Stimulated activated effector memory CD8-positive, alpha-beta T cell treated with anti-CD3 and anti-CD28 coated beads, Interleukin-12 subunit alpha, Interleukin-12 subunit beta, amount 100 ng/mL, for 72 hours (primary cell): Measurements from ENCODE around the gene SMCO1.
"Not testable (repeated sequence)": the region's sequence is repeated elsewhere in the genome, so short reads cannot be mapped to it uniquely, and the experiment has no call there.

Experiments
- ATAC-seq: fragments of 150-1000 bp; cut with Tn5 transposase; 2 replicates; pipeline ENCODE4 v1.10.0; 2021
- DNase-seq, 2 donors: peaks; one replicate each; pipeline ENCODE4 v3.0.0; 2021 to 2022; ENCODE audit warnings: low spot score in 2 of 2
- H3K27ac Mint-ChIP-seq: one replicate; pipeline ENCODE4 v1.8.0; 2022; ENCODE audit warnings: mild to moderate bottlenecking, mixed read lengths
- H3K36me3 Mint-ChIP-seq: one replicate; pipeline ENCODE4 v1.8.0; 2022; ENCODE audit warnings: mild to moderate bottlenecking, mixed read lengths
- H3K4me1 Mint-ChIP-seq: one replicate; pipeline ENCODE4 v1.8.0; 2022; ENCODE audit warnings: mixed read lengths
- H3K4me3 Mint-ChIP-seq: one replicate; pipeline ENCODE4 v1.8.0; 2022; ENCODE audit warnings: mild to moderate bottlenecking, mixed read lengths
- H3K9me3 Mint-ChIP-seq: one replicate; pipeline ENCODE4 v1.8.0; 2022; ENCODE audit warnings: mixed read lengths

Gene SMCO1

DNA sequence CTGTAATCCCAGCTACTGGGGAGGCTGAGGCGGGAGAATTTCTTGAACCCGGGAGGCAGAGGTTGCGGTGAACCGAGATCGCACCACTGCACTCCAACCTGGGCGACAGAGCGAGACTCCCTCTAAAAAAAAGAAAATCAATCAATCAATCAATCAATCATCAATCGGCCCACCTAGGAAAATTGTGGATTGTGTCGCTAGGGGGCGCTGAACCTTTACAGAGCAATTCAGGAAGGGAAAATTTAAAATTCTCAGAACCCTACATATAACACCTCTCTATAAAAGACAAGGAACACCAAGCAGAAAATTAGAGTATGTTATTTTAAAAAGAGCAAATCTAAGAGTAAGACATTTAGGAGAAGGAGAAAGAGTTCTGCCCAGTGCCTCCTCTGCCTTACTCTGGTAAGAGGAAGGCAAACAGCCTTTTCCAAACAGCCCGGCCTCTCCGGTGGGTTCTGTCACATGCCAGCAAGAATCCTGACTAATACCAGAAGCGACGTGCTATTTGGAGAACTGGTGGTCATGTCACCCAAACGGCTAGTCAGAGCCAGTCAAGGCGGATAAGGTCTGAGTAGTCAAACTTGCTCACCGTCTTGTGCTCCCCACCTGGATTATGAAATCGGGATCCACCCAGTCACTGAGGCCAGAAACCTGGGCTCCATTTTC lies 22.3 kb upstream of the SMCO1 start:
- H3K27ac Mint-ChIP-seq = no peak overlapping the region
- no peaks in the 10 kb centered on the region for H3K4me1 Mint-ChIP-seq
- DNase-seq (peak; percentile 55 to 78), ATAC-seq (no peak)
- no peaks in the 10 kb centered on the region for H3K36me3 Mint-ChIP-seq
- no peak overlapping the region for H3K4me3 Mint-ChIP-seq
- H3K9me3 Mint-ChIP-seq = no peaks in the 10 kb centered on the region

DNA sequence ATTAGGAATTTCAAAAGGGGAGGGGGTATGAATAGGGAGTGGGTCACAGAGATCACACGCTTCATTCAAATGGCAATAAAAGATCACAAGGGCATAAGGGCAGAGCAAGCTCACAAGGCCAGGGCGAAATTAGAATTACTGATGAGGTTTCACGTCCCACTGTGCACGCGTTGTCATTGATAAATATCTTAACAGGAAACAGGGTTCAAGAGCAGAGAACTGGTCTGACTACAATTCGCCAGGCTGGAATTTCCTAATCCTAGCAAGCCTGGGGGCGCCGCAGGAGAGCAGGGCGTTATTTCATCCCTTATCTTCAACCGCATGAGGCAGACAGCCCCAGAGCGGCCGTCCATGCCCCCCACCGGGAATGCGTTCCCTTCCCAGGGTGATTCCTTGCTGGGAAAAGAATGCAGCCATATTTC lies 18.1 kb upstream of the SMCO1 start:
- Mint-ChIP-seq H3K27ac (no peak overlapping the region), H3K36me3 (no peaks in the 10 kb centered on the region), H3K4me3 (no peak overlapping the region), H3K4me1 (no peaks in the 10 kb centered on the region), H3K9me3 (no peaks in the 10 kb centered on the region)
- ATAC-seq (no peak), DNase-seq (no peak)

DNA sequence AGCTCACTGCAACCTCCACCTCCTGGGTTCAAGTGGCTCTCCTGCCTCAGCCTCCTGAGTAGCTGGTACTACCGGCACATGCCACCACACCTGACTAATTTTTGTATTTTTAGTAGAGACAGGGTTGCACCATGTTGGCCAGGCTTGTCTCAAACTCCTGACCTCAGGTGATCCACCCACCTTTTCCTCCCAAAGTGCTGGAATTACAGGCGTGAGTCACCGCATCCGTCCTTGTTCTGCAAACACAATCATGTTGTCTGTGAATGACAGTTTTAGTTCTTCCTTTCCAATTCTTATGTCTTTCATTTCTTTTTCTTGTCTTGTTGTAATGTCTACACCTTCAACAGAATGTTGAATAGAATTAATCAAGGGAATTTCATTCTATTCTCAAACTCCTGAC lies 16.3 kb upstream of the SMCO1 start:
- Mint-ChIP-seq H3K9me3 (no peaks in the 10 kb centered on the region), H3K36me3 (no peaks in the 10 kb centered on the region), H3K27ac (no peak overlapping the region), H3K4me3 (no peak overlapping the region), H3K4me1 (no peaks in the 10 kb centered on the region)
- DNase-seq (no peak), ATAC-seq (no peak)

DNA sequence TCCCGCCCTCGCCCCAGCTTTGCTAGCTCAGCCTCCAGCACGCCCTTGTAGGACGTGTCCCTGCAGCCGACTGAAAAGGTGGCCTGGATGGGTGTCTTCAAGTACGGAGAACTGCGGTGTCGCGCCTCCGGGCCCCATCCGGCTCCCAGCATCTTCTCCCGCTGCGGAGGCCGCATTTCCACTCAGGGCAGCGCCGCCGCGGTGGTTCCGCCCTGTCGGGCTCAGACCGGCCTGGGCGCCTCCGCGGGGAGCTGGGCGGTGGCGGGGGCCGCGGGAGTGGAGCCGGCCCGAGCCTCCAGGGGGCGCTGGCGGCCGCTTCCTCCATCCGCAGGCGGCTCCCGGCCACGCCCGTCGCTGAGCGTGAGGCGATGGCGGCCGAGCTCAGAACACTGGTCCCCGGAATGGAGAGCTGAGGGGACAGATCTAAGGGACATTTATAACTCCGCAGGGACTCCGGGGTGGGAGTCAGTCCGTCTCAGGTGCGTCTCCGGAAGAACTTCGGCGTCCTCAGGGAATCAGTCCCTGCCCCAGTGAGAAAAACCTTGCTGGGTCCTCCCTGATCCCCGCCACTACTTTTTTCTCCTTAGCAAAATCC lies 13.6 kb upstream of the SMCO1 start:
- ATAC-seq = peak; percentile 98
- Mint-ChIP-seq H3K4me3 (peak overlapping the region; percentile 66), H3K27ac (peak overlapping the region; percentile 37)

DNA sequence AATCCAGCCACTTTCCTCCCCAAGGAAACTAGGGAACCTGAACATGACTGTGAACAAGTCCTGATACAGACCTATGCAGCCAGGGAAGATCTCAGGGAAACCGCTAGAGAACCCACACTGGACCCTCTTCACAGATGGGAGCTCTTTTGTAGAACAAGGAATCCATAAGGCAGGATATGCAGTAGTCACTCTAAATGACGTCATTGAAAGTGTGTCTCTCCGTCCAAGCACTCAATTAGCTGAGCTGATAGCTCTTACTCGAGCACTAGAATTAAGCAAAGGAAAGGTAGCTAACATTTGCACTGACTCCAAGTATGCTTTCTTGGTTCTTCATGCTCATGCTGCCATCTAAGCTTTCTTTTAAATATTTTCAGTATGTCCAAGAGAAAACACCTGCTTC lies 10.0 kb upstream of the SMCO1 start:
- Mint-ChIP-seq H3K27ac (no peak overlapping the region), H3K9me3 (peaks cover 13% of the 10 kb centered on the region)
- no peak for ATAC-seq

More for the DNA sequence above, 13.6 kb upstream of the SMCO1 start:
- Mint-ChIP-seq H3K9me3 (no peaks in the 10 kb centered on the region), H3K4me1 (no peaks in the 10 kb centered on the region), H3K36me3 (no peaks in the 10 kb centered on the region)
- peak; percentile 96 to 98 for DNase-seq

DNA sequence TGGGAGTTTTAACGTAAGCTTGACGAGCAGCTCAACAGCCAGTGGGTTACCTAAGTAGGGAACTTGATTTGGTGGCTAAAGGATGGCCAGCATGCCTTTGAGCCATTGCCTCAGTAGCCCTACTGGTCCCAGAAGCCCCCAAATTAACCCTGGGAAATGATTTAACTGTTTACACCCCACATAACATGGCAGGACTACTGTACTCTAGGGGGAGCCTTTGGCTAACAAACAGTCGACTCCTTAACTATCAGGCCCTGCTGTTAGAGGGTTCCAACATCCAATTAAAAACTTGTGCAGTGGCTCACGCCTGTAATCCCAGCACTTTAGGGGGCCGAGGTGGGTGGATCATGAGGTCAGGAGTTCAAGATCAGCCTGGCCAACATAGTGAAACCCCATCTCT lies 9.4 kb upstream of the SMCO1 start:
- H3K4me3 Mint-ChIP-seq = no peak overlapping the region
- DNase-seq (no peak), ATAC-seq (no peak)

More for the DNA sequence above, 10.0 kb upstream of the SMCO1 start:
- no peaks in the 10 kb centered on the region for H3K36me3 Mint-ChIP-seq
- no peak for DNase-seq
- no peaks in the 10 kb centered on the region for H3K4me1 Mint-ChIP-seq
- H3K4me3 Mint-ChIP-seq = no peak overlapping the region

DNA sequence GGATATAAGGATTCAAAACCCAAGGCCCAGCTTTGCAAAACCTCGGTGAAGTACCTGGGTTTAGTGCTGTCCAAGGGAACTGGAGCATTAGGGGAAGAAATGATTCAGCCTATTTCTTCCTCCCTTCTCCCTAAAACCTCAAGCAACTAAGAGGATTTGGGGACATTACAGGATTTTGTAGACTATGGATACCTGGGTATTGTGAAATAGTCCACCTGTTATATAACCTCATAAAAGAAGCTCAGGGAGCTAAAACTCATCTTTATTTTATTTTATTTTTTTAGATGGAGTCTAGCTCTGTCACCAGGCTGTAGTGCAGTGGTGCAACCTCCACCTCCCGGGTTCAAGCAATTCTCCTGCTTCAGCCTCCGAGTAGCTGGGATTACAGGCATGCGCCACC lies 8.7 kb upstream of the SMCO1 start:
- Mint-ChIP-seq H3K27ac (no peak overlapping the region), H3K4me3 (no peak overlapping the region), H3K9me3 (peaks cover 13% of the 10 kb centered on the region), H3K36me3 (no peaks in the 10 kb centered on the region), H3K4me1 (no peaks in the 10 kb centered on the region)
- no peak for ATAC-seq
- DNase-seq = no peak

More for the DNA sequence above, 9.4 kb upstream of the SMCO1 start:
- Mint-ChIP-seq H3K27ac (no peak overlapping the region), H3K9me3 (peaks cover 13% of the 10 kb centered on the region), H3K36me3 (no peaks in the 10 kb centered on the region), H3K4me1 (no peaks in the 10 kb centered on the region)

DNA sequence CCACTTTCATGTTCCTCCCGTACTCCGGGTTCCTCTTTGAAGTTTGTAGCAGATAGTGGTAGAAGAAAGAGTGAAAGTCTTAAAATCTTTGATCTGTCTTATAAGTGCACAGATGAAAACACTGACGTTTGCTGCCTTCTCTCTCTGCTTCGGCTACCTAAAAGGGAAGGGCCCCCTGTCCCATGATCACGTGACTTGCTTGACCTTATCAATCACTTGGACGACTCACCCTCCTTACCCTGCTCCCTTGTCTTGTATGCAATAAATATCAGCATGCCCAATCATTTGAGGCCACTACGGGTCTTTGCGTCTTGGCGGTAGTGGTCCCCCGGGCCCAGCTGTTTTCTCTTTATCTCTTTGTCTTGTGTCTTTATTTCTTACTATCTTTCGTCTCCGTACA lies 6.1 kb upstream of the SMCO1 start:
- H3K36me3 Mint-ChIP-seq = not testable (repeated sequence)
- H3K9me3 Mint-ChIP-seq = peaks cover 13% of the 10 kb centered on the region

DNA sequence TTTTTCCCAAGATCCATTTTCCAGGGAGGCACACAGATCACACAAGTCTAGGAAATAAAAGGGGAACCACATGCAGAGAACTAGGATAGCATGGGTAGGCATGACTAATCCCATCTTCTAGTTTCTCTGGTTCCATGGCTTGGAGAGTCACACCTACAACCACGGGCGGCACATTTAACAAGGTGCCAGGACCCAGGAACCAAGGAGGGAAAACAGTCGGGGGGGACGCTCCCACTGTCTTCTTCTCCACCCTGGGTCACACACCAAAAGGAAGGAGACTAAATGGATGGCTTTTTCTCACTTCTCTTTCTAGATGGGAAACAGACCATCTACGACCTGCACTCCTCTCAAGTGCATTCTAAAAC lies 4.6 kb upstream of the SMCO1 start:
- H3K9me3 Mint-ChIP-seq = peaks cover 13% of the 10 kb centered on the region
- no peak overlapping the region for H3K27ac Mint-ChIP-seq
- H3K36me3 Mint-ChIP-seq = no peaks in the 10 kb centered on the region
- no peak for ATAC-seq
- peak in 1 of 2 donors; percentile 66 for DNase-seq
- H3K4me1 Mint-ChIP-seq = no peaks in the 10 kb centered on the region
- H3K4me3 Mint-ChIP-seq = no peak overlapping the region

More for the DNA sequence above, 6.1 kb upstream of the SMCO1 start:
- H3K4me3 Mint-ChIP-seq, H3K27ac Mint-ChIP-seq, DNase-seq, H3K4me1 Mint-ChIP-seq, ATAC-seq: not testable (repeated sequence)

DNA sequence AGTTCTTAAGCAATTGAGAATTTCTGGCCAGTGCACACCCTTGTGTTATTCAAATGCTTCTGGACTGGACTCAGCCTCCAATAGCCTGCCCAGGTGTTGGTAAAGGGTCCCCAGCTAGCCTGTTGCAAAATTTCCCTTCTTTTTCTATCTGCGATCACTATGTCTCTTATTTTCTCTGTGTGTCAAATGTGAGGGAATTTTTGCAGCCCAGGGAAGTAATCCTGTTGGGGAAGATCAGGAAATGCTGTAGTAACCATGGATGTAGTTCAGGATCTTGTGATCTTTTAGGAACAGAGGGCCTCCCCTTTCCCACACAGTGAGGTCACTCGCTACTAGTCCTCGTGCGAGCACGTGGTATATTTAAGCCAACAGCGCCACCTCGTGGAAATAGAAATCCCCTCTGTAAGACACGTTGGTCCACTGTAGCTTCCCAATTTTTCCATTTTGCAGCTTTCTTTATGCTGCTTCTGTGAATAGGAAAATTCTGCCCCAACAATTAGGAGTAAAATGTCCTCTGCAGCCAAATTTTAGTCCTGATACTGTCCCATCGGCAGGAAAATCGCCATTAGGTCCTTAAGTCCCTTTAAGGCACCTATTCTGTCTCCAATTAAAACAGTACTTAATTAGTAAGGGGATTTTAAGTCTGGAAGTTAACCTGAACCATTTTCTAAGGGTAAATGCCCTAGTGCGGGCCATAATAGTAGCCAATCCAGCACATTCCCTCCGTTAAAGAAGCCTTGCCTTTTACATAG lies 4.0 kb upstream of the SMCO1 start:
- ATAC-seq = peak; percentile 79

DNA sequence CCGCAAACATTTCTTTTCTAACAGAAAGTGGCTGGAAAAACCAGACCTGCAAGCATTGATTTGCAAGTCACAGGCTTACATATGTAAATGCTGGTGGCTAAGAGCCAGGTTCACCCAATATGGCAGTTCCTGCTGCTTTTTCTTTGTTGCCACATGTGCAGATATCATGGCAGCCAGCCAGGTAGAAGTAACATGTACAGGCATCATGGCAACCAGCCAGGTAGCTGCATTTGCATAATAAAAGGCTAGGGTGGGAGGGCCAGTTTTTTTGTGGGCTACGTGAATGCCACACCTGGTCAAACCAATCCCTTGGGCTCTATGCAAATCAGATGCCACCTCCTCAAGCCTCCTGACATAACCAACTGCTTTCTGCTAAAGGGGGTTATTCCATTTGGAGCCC lies 2.8 kb upstream of the SMCO1 start:
- Mint-ChIP-seq H3K4me1 (peaks cover 4% of the 10 kb centered on the region), H3K36me3 (no peaks in the 10 kb centered on the region), H3K27ac (no peak overlapping the region), H3K4me3 (no peak overlapping the region), H3K9me3 (peaks cover 13% of the 10 kb centered on the region)
- DNase-seq = no peak
- ATAC-seq = no peak

More for the DNA sequence above, 4.0 kb upstream of the SMCO1 start:
- no peak overlapping the region for H3K4me3 Mint-ChIP-seq
- peaks cover 13% of the 10 kb centered on the region for H3K9me3 Mint-ChIP-seq
- no peaks in the 10 kb centered on the region for H3K36me3 Mint-ChIP-seq
- H3K27ac Mint-ChIP-seq = no peak overlapping the region
- peak; percentile 48 to 80 for DNase-seq
- peaks cover under 1% of the 10 kb centered on the region for H3K4me1 Mint-ChIP-seq

DNA sequence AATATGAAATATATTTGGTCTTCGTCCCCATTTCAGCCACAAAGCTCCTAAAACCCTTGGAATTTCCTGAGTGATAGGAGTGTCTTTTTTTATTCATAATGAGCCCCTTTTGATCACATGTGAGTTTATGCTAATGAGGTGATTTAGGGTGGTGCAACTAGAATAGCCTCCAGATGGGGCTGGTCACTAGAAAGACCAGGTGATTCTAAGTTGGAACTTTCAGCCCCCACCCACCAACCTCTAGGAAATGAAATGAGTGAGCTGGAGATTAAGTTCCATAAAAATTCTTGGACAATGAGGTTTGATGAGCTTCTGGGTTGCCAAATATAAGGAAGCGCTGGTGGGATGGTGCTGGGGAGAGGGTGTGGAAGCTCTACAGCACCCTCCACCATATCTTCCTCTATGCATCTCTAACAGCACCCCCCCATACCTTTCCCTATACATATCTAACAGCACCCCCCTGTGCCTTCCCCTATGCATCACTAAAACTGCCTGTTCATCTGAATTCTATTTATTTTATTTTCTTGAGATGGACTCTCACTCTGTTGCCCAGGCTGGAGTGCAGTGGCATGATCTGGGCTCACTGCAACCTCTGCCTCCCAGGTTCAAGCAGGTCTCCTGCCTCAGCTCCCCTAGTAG lies 2.1 kb upstream of the SMCO1 start:
- peaks cover 4% of the 10 kb centered on the region for H3K4me1 Mint-ChIP-seq
- peaks cover 13% of the 10 kb centered on the region for H3K9me3 Mint-ChIP-seq
- ATAC-seq (no peak), DNase-seq (no peak)
- H3K4me3 Mint-ChIP-seq = no peak overlapping the region
- no peaks in the 10 kb centered on the region for H3K36me3 Mint-ChIP-seq
- H3K27ac Mint-ChIP-seq = no peak overlapping the region

DNA sequence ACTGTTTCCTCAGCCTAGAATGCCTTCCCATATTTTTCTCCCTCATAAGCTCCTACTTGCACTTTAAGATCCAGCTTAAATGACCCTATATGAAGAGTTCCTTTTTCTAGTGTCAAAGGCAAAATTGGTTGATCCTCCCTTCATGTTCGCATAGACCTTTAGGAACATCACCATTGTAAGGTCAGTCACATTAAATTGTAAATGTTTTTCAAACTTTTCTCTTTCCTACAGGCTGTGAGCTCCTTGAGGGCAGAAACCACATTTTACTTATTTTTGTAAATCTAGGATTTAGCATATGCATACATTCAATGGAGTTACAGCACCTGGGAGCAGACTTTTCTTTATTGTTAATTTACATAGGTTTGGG lies 813 bp downstream of the SMCO1 start:
- no peaks in the 10 kb centered on the region for H3K9me3 Mint-ChIP-seq
- no peak overlapping the region for H3K4me3 Mint-ChIP-seq
- H3K4me1 Mint-ChIP-seq = peaks cover 10% of the 10 kb centered on the region
- no peak for ATAC-seq
- no peaks in the 10 kb centered on the region for H3K36me3 Mint-ChIP-seq
- no peak overlapping the region for H3K27ac Mint-ChIP-seq
- no peak for DNase-seq

DNA sequence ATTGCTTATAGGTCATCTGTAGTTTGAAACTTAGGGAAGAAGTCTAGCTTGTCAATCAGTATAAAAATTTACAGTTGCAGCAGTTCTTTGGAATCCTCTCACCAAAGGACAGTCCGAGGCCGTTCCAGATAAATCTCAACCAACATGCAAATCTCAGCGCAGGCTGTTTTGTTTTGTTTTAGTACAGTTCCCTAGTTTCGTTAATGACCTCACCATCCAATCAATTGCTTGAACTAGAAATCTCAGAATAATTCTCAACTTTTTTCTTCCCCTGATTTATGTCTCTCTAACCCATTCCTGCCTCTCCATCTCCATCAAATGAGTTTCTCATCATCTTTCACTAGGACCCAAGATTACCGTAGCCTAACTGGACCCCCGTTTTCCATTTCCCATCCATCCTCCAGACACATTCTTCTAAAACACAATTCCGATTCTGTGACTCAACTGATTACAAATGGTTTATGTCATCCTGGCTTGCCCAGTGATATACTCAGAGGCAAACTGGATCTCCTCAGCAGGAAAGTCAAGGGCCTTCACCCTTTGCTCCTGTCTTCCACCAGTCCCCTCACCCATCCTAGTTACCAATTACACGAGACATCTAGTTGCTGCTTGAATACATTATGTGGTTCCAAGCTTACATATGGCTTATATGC lies 1.3 kb downstream of the SMCO1 start:
- H3K36me3 Mint-ChIP-seq = no peaks in the 10 kb centered on the region
- ATAC-seq (no peak), DNase-seq (no peak)
- no peaks in the 10 kb centered on the region for H3K9me3 Mint-ChIP-seq
- no peak overlapping the region for H3K4me3 Mint-ChIP-seq
- peaks cover 10% of the 10 kb centered on the region for H3K4me1 Mint-ChIP-seq
- H3K27ac Mint-ChIP-seq = no peak overlapping the region
